Heart left ventricle (tissue), 13 donors: ENCODE data around the gene SLC51A.

Source experiments
- CTCF ChIP-seq, 12 donors: fragments of 200-600 bp; sonication (generic) in 4 of 12; IDR thresholded peaks; one replicate each; pipeline versions ENCODE4 v1.5.0 to v1.8.0; 2018 to 2022; ENCODE audit warnings: antibody characterized with exemption in 12 of 12, mild to moderate bottlenecking in 5 of 12
- POLR2A ChIP-seq, 2 donors: fragments of 450-650 bp; IDR thresholded peaks; one replicate each; pipeline ENCODE4 v1.6.1; 2017; ENCODE audit warnings: antibody characterized with exemption in 2 of 2, mild to moderate bottlenecking in 2 of 2, moderate library complexity in 2 of 2
- donor health status: ischemic (EF 13 %, LVEDD 7.1; RV severe dilation, severe dysfunction).
- donor health status: DM: no; HTN: yes; CAD: no.
- donor health status: DM: no; HTN: no; CAD: no.
- donor health status: ischemic (EF 25% LVEDD 6.9; RV normal size, moderate dysfunction).
- donor health status: ischemic (EF 25% LVEDD 5.7; RV mildly dilated, moderate dysfunction).
- donor health status: ischemic (EF 35%, LVEDD 5.7; RV mildly dilated, moderate dysfunction).
- donor health status: nonischemic (EF 11% LVEDD 7.7; RV severe dilation, severe dysfunction).
- donor health status: DM: yes; HTN: yes; CAD: no.
- donor health status: PGD.
- donor health status: ischemic (EF 29% LVEDD 5.4; RV normal size, mild dysfunction).
- donor health status: nonischemic (EF 23%, LVEDD 6.1; RV moderate dilation, normal function).

GRCh38 chr3:196197524-196197923 lies 18.8 kb upstream of the SLC51A start:
- no peak for TF ChIP-seq CTCF (IDR thresholded peaks at IDR 0.05)
- no peak for TF ChIP-seq POLR2A (IDR thresholded peaks at IDR 0.05)
